Right lobe of liver (tissue), 4 donors: ENCODE measurements around the gene TMC1.

Experiments used
- CTCF ChIP-seq, 4 donors: fragments of 200-600 bp in 3 of 4; fragments of 450-650 bp in 1 of 4; IDR thresholded peaks; one replicate each; pipeline versions ENCODE4 v1.5.1 to v1.8.0; 2016 to 2022; ENCODE audit warnings: antibody characterized with exemption in 4 of 4, mild to moderate bottlenecking in 2 of 4
- POLR2A ChIP-seq: fragments of 450-650 bp; IDR thresholded peaks from one replicate; pipeline ENCODE4 v1.6.1; 2017; ENCODE audit warnings: antibody characterized with exemption, mild to moderate bottlenecking
- donor health status: DM: no; HTN: no; CAD: no.
- donor health status: DM: no; HTN: no; CAD: no.
- donor health status: DM: no; HTN: yes; CAD: no.

DNA sequence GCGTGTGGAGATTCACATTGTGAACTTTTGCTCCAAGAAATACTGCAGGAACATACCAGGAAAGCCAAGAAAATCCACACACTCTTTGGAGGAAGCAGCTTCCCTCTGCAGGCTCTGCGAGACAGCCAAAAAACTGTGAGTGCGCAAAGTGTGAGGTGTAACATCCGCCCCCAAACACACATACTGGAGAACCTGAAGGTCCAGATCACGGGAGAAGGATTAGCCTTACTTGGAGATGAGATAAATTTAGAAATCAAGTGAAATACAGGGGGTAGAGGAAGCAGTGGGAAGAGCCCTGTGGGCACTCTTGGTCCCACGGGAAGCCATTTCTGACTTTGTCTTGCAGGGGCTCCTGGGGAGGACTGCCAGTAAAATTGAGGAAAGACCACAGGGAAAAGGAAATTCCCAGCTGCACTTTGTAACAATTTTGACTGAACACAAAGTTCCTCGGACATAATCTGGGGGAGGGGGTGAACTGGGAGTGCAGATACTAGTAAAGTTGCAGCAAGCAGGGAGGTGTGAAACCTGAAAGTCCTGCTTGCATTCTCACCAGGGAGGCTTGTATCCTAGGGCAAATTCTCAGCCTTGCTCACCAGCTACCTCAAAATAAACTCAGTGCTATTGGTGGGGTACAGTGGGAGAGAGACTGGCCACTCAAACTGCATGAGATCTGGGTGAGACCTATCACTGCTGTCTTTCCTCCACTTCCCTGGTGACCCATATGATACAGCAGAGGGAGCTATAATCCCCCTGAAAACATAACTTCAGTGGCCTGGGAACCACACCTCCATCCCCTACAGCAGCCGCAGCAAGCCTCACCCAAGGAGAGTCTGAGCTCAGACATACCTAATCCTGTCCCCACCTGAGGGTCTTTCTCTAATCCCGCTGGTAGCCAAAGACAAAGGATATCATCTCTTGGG, 322.4 kb downstream of the TMC1 start:
- peak in 3 of 4 donors; percentile 8 to 35 (median 14) for TF ChIP-seq CTCF (IDR thresholded peaks at IDR 0.05)
- TF ChIP-seq POLR2A, result no peak
